ENCODE data around the gene LILRA5.
"Not testable (repeated sequence)": the region's sequence is repeated elsewhere in the genome, so short reads cannot be mapped to it uniquely, and the experiment has no call there.

Gene LILRA5

DNA sequence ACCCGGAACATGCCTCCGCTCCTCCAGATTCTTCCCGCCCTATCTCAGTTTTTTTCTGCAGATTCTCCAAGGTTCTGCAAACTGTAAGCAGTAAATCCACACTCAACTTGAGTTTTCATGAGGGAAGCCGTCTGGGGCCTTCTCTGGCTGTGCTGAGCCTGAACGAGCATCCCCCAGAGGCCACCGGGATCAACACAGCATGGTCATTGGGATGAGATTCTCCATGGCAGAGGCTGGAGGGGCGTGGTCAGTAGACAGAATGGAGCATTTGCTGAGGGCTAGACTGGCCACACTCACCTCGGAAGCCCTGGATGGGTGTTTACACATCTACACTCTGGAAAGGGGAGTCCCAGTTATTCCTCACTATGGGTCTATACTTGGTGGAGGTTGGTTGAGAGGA lies 28.3 kb upstream of the LILRA5 start:
- DNase-seq (ENCODE audit: low read depth in 1 of 2, low spot score in 1 of 2), result no peak
- no peak for TF ChIP-seq JUND (IDR thresholded peaks at IDR 0.05; ENCODE audit: low read depth)
- in situ Hi-C loops (cut with HindIII; ENCODE audit: low pct_unique_long_range_greater_than_20kb, low sequenced_read_pairs), result no loop called here

DNA sequence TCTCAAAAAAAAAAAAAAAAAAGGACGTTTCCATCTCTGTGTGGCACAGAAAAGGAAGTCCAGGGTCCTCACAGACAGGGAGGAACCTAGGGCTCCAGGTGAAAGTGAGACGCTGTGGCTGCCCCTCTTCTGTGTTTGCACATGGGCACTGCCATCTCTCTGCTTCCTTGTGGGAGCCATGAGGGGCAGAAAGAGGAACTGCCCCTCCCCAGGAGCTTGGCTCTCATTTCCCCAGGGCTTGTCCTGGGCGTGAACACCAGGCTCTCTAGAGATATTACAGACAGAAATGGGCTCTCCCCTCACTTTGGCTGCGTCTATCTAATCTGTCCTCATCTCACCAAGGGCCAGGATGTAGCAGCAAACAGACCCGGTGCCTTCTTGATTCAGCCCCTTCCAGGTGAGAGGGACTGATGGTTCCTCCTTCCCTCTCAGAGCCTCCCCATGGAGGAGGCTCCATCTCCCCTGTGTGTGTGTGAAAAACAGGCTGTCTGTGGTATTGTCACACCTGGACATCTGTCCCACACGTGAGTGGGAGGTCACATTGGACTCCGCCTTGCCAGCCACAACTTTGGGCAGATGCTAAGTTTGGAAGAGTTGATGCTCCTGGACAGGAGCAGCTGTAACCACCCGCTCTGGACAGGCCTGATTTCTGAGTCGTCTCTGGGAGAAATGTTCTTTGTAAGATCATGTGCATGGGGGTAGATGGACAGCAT lies 26.8 kb upstream of the LILRA5 start:
- in situ Hi-C loops (cut with HindIII; ENCODE audit: low pct_unique_long_range_greater_than_20kb, low sequenced_read_pairs), result no loop called here
- no peak for TF ChIP-seq JUND (IDR thresholded peaks at IDR 0.05; ENCODE audit: low read depth)
- no peak for DNase-seq (ENCODE audit: low read depth in 1 of 2, low spot score in 1 of 2)

DNA sequence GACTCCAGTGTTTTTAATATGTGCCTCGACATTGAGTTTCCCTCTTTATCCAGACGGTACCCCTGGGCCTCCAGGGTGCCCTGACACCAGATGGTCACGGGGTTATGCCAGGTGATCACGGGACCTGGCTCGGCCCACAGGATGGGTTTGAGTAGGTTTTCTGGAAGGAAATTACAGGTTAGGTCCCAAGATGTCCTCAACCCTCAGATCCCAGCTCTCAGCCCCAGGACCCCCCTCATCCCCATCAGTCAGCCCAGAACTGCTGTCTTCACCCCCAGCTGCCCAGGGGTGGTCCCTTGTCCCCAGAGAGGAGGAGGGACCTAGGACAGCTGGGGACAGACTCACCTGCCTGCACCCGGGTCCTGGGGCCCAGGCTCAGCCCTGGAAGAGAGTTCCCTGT lies 25.6 kb upstream of the LILRA5 start:
- no peak for TF ChIP-seq JUND (IDR thresholded peaks at IDR 0.05; ENCODE audit: low read depth)
- in situ Hi-C loops (cut with HindIII; ENCODE audit: low pct_unique_long_range_greater_than_20kb, low sequenced_read_pairs), result no loop called here
- no peak for DNase-seq (ENCODE audit: low read depth in 1 of 2, low spot score in 1 of 2)

DNA sequence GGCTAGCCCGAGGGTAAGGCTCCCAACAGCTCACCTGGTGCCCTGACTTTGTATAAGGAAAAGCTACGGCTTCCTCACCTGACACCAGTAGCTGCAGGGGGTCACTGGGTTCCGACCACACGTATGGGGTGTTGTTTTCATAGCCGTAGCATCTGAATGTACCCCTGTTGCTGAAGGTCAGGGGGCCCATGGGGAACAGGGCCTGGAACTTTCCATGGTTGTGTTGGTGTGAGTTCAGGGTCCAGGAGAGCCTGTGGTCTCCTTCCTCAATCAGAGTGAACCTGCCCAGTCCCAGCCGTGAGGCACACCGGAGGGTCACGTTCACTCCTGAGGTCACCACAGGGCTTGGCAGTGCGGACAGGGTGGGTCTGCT lies 24.9 kb upstream of the LILRA5 start:
- in situ Hi-C loops (cut with HindIII; ENCODE audit: low pct_unique_long_range_greater_than_20kb, low sequenced_read_pairs), result no loop called here
- DNase-seq (ENCODE audit: low read depth in 1 of 2, low spot score in 1 of 2), result no peak
- no peak for TF ChIP-seq JUND (IDR thresholded peaks at IDR 0.05; ENCODE audit: low read depth)

DNA sequence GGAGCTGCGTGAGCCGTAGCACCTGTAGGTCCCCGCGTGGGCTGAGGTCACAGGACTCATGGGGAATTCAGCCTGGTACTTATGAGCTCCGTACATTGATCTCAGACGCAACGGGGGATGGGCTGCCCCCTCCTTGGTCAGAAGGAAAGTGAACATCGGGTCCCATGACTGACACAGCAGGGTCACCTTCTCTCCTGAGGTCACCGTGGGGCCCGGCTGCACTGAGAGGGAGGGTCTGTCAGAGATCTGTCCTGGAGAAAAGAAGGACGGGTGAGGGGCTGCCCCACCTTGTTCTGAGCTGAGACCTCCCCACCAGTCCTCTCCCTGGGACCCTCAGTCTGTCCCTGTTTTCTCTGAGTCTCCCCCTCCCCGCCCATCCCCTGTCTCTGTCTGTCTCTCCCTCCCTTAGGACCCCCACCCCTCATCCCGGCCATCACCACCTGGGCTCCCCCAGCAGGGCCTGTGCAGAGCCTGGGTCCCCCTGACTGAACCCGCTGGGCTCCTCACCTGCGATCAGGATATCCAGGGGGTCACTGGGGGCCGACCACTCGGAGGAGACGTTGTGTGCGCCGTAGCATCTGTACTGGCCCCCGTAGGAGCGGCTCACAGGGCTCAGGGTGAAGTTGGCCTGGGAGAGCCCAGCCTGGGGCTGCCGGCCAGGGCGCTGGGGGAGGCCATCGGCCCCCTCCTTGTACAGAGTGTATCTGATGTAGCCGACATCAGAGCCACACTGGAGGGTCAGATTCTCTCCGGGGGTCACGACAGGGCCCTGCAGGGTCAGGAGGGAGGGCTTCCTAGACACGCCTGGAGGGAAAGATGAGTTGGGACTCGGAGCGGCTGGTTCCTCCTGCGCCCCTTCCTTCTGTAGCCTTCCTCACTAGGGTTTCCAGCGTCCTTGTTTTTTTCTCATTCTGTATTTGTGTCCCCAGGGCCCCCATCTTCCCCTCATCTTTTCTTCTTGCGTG lies 24.2 kb upstream of the LILRA5 start:
- DNase-seq (ENCODE audit: low read depth in 1 of 2, low spot score in 1 of 2), result no peak
- in situ Hi-C loops (cut with HindIII; ENCODE audit: low pct_unique_long_range_greater_than_20kb, low sequenced_read_pairs), result no loop called here
- no peak for TF ChIP-seq JUND (IDR thresholded peaks at IDR 0.05; ENCODE audit: low read depth)

DNA sequence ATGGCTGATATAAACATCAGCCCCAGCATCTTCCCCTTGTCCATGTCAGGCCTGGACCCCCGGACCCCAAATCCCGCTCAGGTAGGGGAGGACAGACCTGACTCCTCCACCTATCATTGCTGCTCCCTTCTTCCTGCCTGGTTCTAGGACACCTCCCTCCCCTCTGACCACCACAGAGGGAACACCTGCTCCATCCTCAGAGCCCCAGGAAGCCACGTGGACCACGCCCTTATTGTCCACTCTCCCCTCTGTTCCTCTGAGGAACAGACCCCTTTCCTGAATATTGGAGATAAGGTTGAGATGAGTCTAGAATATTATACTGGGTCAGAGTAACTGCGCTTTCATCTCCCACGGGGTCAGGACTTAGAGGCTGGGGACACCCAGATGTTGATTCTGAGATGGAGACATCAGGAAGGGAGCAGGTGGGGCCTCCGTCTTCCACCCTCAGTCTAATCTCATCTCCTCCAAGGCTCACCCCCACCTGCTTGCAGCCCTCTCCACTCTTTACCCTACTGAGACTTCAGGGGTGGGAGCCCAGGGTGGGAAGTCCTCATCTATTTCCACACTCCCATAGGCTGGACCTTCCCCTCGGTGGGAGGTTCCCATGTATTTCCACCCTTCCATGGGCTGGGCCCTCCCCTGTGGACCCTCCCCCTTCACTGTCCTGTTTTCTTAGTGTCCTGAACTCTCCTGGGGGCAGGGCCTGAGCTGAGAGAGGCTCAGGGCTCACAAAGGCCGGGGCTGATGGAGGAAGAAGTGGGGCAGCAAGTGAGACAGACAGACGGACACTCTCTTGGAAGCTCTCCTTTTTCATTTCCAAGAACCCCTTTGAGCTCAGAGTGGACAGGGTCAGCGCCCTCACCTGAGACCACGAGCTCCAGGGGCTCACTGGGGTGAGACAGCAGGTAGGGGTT lies 23.3 kb upstream of the LILRA5 start:
- in situ Hi-C loops (cut with HindIII; ENCODE audit: low pct_unique_long_range_greater_than_20kb, low sequenced_read_pairs), result no loop called here
- DNase-seq (ENCODE audit: low read depth in 1 of 2, low spot score in 1 of 2), result no peak
- no peak for TF ChIP-seq JUND (IDR thresholded peaks at IDR 0.05; ENCODE audit: low read depth)

DNA sequence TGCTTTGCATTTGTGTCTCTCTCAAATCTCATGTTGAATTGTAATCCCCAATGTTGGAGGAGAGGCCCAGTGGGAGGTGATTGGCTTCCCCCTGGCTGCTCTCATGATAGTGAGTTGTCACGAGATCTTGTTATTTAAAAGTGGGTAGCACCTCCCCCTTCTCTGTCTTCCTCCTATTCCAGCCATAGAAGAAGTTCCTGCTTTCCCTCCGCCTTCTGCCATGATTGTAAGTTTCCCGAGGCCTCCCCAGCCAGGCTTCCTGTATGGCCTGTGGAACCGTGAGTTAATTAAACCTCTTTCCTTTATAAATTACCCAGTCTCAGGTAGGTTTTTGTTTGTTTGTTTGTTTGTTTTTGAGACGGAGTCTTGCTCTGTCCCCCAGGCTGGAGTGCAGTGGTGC lies 22.2 kb upstream of the LILRA5 start:
- in situ Hi-C loops (cut with HindIII; ENCODE audit: low pct_unique_long_range_greater_than_20kb, low sequenced_read_pairs), result no loop called here
- no peak for TF ChIP-seq JUND (IDR thresholded peaks at IDR 0.05; ENCODE audit: low read depth)
- no peak for DNase-seq (ENCODE audit: low read depth in 1 of 2, low spot score in 1 of 2)

DNA sequence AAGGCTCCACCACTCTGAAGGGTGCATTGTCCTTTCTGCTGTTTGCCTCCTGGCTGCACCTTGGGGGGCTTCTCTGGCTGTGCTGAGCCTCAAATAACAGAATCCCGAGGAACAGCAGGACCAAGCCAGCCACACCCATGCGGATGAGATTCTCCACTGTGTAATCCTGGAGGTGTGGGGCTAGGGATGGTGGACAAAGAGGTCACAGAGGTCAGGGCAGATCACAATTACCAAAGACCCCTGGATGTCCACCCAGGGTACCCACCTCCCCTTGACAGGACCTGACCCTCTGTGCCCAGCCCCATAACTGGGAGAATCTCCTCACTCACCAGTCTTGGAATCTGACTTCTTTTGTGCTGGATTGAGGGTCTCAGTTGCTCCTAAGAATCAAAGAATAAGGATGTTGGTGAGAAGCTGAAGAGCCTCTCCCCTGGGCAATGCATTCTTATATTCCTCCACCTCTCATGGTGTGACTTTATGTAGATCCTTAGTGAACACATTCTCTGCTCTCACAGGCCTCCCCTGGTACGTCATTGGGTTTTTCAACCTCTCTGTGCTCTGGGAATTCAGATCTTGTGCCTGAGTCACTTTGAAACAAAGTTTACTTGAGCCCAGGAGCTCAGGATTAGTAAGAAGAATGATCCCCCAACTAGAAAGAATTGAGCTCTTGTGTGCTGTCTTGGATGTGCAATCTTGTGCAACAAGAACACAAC lies 20.8 kb upstream of the LILRA5 start:
- no peak for DNase-seq (ENCODE audit: low read depth in 1 of 2, low spot score in 1 of 2)
- in situ Hi-C loops (cut with HindIII; ENCODE audit: low pct_unique_long_range_greater_than_20kb, low sequenced_read_pairs), result no loop called here
- TF ChIP-seq JUND (IDR thresholded peaks at IDR 0.05; ENCODE audit: low read depth), result no peak

DNA sequence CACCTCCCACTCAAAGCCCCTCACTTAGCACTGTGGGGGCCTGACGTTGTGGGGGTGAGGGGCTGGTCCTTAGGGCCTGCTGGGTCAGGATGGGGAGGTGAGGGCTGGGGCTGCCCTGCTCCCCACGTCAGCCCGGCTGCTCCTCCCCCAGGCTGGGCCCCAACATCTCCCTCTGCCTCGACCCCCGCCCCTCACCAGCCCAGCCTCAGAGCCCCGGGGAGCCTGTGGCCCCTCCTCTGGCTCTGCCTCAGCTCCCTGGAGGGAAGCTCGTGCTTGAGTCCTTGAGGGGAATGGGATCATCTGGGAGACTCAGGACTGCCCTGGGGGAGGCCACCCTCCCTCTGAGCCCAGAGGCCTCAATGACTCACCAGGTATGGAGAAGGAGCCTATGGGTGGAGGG lies 19.2 kb upstream of the LILRA5 start:
- no peak for TF ChIP-seq JUND (IDR thresholded peaks at IDR 0.05; ENCODE audit: low read depth)
- in situ Hi-C loops (cut with HindIII; ENCODE audit: low pct_unique_long_range_greater_than_20kb, low sequenced_read_pairs), result no loop called here
- DNase-seq (ENCODE audit: low read depth in 1 of 2, low spot score in 1 of 2), result no peak

DNA sequence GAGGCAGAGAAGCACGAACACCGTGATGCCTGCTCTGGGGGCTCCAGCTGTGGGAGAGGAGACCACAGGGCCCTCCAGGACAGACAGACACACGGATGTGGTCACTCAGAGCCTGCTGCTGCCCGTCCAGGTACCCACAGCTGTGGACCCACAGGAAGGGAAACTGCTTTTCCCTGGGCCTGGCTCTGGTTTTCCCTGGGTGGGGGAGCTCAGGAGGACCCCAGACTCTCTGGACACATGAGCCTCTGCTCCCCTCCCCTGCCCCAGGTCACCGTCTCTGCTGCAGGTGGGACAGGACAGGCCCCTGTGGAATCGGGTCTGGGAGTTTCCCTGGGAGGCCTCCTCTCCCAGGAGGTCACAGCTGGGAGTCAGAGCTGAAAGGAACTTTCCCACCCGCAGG lies 18.7 kb upstream of the LILRA5 start:
- no peak for DNase-seq (ENCODE audit: low read depth in 1 of 2, low spot score in 1 of 2)
- in situ Hi-C loops (cut with HindIII; ENCODE audit: low pct_unique_long_range_greater_than_20kb, low sequenced_read_pairs), result no loop called here
- TF ChIP-seq JUND (IDR thresholded peaks at IDR 0.05; ENCODE audit: low read depth), result no peak

DNA sequence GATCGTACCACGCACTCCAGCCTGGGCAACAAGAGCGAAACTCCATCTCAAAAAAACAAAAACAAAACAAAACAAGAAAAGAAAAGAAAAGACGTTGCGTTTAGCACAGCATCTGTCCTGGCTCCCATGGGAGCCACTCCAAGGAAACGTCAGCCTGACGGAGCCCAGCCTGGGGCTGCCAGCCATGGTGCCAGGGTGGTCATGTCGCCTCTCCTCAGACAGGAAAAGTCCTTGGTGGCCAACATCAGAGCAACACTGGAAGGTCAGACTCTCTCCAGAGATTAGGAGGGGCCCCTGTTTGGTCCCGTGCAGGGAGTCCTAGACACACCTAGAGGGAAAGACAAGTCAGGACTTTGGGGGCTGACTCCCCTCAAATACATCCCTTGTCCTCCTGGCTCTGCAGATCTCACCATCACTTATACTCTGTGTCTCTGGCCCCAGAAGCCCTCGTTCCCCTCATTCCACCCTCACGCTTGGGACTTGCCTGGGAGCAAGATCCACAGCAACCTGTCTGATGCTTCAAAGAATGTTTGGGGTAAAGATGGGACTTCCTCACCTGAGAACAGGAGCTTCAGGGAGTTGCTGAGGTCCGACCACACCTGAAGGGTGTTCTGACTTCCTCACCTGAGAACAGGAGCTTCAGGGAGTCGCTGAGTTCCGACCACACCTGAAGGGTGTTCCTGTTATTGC lies 16.7 kb upstream of the LILRA5 start:
- no peak for TF ChIP-seq JUND (IDR thresholded peaks at IDR 0.05; ENCODE audit: low read depth)
- no peak for DNase-seq (ENCODE audit: low read depth in 1 of 2, low spot score in 1 of 2)
- in situ Hi-C loops (cut with HindIII; ENCODE audit: low pct_unique_long_range_greater_than_20kb, low sequenced_read_pairs), result no loop called here

DNA sequence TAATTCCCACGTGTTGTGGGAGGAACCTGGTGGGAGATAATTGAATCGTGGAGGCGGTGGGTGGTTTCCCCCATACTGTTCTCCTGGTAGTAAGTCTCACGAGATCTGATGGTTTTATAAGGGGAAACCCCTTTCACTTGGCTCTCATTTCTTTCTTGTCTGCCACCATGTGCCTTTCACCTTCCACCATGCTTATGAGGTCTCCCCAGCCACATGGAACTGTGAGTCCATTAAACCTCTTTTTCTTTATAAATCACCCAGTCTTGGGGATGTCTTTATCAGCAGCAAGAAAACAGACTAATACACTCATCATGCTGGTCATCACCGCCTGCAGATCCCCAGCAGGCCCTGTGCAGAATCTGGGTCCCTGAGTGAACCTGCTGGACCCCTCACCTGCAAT lies 15.8 kb upstream of the LILRA5 start:
- in situ Hi-C loops (cut with HindIII; ENCODE audit: low pct_unique_long_range_greater_than_20kb, low sequenced_read_pairs); DNase-seq (ENCODE audit: low read depth in 1 of 2, low spot score in 1 of 2): not testable (repeated sequence)

Measured in T47D (cell line).